ENCODE data around the gene CDC7. TPM values are rescaled to one million over a fixed set of nuclear protein-coding genes. Genes with fewer than 3 reads are reported as not detected.
A peak's percentile ranks its signal among the peaks of the same experiment; 100 is the strongest.

CDC7 gene
- total RNA-seq, 1 donor from 2014 or later: 4.0 TPM

GRCh38 chr1:91526496-91526895 is 25.8 kb downstream of the CDC7 start:
- no peaks in the 10 kb centered on the region for H3K27me3 ChIP-seq (ENCODE audit: insufficient read depth, low read length)
- H3K4me1 ChIP-seq (ENCODE audit: insufficient read depth, low read length): no peaks in the 10 kb centered on the region
- Mint-ChIP-seq H3K36me3 (ENCODE audit: low read depth, unreplicated experiment) (no peaks in the 10 kb centered on the region), H3K4me3 (ENCODE audit: unreplicated experiment) (no peak overlapping the region), H3K4me1 (ENCODE audit: low read depth, unreplicated experiment) (peaks cover 5% of the 10 kb centered on the region), H3K27ac (ENCODE audit: unreplicated experiment) (no peak overlapping the region), H3K27me3 (ENCODE audit: low read depth, unreplicated experiment) (no peaks in the 10 kb centered on the region), H3K9me3 (ENCODE audit: unreplicated experiment) (no peaks in the 10 kb centered on the region)
- FAIRE-seq: peak; percentile 29
- TF ChIP-seq, protein P1, sequence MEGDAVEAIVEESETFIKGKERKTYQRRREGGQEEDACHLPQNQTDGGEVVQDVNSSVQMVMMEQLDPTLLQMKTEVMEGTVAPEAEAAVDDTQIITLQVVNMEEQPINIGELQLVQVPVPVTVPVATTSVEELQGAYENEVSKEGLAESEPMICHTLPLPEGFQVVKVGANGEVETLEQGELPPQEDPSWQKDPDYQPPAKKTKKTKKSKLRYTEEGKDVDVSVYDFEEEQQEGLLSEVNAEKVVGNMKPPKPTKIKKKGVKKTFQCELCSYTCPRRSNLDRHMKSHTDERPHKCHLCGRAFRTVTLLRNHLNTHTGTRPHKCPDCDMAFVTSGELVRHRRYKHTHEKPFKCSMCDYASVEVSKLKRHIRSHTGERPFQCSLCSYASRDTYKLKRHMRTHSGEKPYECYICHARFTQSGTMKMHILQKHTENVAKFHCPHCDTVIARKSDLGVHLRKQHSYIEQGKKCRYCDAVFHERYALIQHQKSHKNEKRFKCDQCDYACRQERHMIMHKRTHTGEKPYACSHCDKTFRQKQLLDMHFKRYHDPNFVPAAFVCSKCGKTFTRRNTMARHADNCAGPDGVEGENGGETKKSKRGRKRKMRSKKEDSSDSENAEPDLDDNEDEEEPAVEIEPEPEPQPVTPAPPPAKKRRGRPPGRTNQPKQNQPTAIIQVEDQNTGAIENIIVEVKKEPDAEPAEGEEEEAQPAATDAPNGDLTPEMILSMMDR (IDR thresholded peaks at IDR 0.05; ENCODE audit: insufficient read depth, low read depth, low read length): no peak
- no peak for TF ChIP-seq EZH2 (IDR thresholded peaks at IDR 0.05; ENCODE audit: insufficient read depth, low read length)
- peak; percentile 86 for DNase-seq (ENCODE audit: low read depth)
- no peaks in the 10 kb centered on the region for H4K20me1 ChIP-seq (ENCODE audit: insufficient read depth, low read length)
- no peak overlapping the region for H2AFZ ChIP-seq (ENCODE audit: low read depth, low read length)
- no peak overlapping the region for H3K4me2 ChIP-seq (ENCODE audit: low read length)
- no peaks in the 10 kb centered on the region for H3K9me3 ChIP-seq (ENCODE audit: insufficient read depth, low read depth, low read length)
- no peaks in the 10 kb centered on the region for H3K36me3 ChIP-seq (ENCODE audit: insufficient read depth, low read length)
- H3K27ac ChIP-seq (ENCODE audit: low read depth, low read length): no peak overlapping the region
- H3K9ac ChIP-seq (ENCODE audit: low read length): no peak overlapping the region
- no peak overlapping the region for H3K4me3 ChIP-seq (ENCODE audit: insufficient read depth, low read depth, low read length)
- H3K79me2 ChIP-seq (ENCODE audit: insufficient read depth, low read length): no peaks in the 10 kb centered on the region

GRCh38 chr1:91527266-91527765 is 26.7 kb downstream of the CDC7 start:
- H3K9ac ChIP-seq (ENCODE audit: low read length): no peak overlapping the region
- H3K4me3 ChIP-seq (ENCODE audit: insufficient read depth, low read depth, low read length): no peak overlapping the region
- FAIRE-seq (no peak), DNase-seq (ENCODE audit: low read depth) (no peak)
- no peak overlapping the region for H3K4me2 ChIP-seq (ENCODE audit: low read length)
- H3K27ac ChIP-seq (ENCODE audit: low read depth, low read length): no peak overlapping the region
- no peaks in the 10 kb centered on the region for H4K20me1 ChIP-seq (ENCODE audit: insufficient read depth, low read length)
- H3K4me1 ChIP-seq (ENCODE audit: insufficient read depth, low read length): no peaks in the 10 kb centered on the region
- peaks cover 5% of the 10 kb centered on the region for H3K4me1 Mint-ChIP-seq (ENCODE audit: low read depth, unreplicated experiment)
- no peaks in the 10 kb centered on the region for H3K9me3 Mint-ChIP-seq (ENCODE audit: unreplicated experiment)
- H3K27me3 Mint-ChIP-seq (ENCODE audit: low read depth, unreplicated experiment): no peaks in the 10 kb centered on the region
- no peak overlapping the region for H3K27ac Mint-ChIP-seq (ENCODE audit: unreplicated experiment)
- H3K36me3 ChIP-seq (ENCODE audit: insufficient read depth, low read length): no peaks in the 10 kb centered on the region
- H3K79me2 ChIP-seq (ENCODE audit: insufficient read depth, low read length): no peaks in the 10 kb centered on the region
- no peak for TF ChIP-seq EZH2 (IDR thresholded peaks at IDR 0.05; ENCODE audit: insufficient read depth, low read length)
- TF ChIP-seq, protein P1 (IDR thresholded peaks at IDR 0.05; ENCODE audit: insufficient read depth, low read depth, low read length): no peak
- no peaks in the 10 kb centered on the region for H3K27me3 ChIP-seq (ENCODE audit: insufficient read depth, low read length)
- no peaks in the 10 kb centered on the region for H3K36me3 Mint-ChIP-seq (ENCODE audit: low read depth, unreplicated experiment)
- H3K9me3 ChIP-seq (ENCODE audit: insufficient read depth, low read depth, low read length): no peaks in the 10 kb centered on the region
- no peak overlapping the region for H3K4me3 Mint-ChIP-seq (ENCODE audit: unreplicated experiment)
- no peak overlapping the region for H2AFZ ChIP-seq (ENCODE audit: low read depth, low read length)

GRCh38 chr1:91527781-91528180 is 27.1 kb downstream of the CDC7 start:
- Mint-ChIP-seq H3K4me3 (ENCODE audit: unreplicated experiment) (no peak overlapping the region), H3K27me3 (ENCODE audit: low read depth, unreplicated experiment) (no peaks in the 10 kb centered on the region), H3K4me1 (ENCODE audit: low read depth, unreplicated experiment) (peaks cover 5% of the 10 kb centered on the region), H3K27ac (ENCODE audit: unreplicated experiment) (no peak overlapping the region), H3K9me3 (ENCODE audit: unreplicated experiment) (no peaks in the 10 kb centered on the region), H3K36me3 (ENCODE audit: low read depth, unreplicated experiment) (no peaks in the 10 kb centered on the region)
- H3K27me3 ChIP-seq (ENCODE audit: insufficient read depth, low read length): no peaks in the 10 kb centered on the region
- DNase-seq (ENCODE audit: low read depth) (no peak), FAIRE-seq (no peak)
- H3K9ac ChIP-seq (ENCODE audit: low read length): no peak overlapping the region
- no peaks in the 10 kb centered on the region for H3K79me2 ChIP-seq (ENCODE audit: insufficient read depth, low read length)
- no peaks in the 10 kb centered on the region for H4K20me1 ChIP-seq (ENCODE audit: insufficient read depth, low read length)
- no peak overlapping the region for H3K4me2 ChIP-seq (ENCODE audit: low read length)
- no peaks in the 10 kb centered on the region for H3K9me3 ChIP-seq (ENCODE audit: insufficient read depth, low read depth, low read length)
- H3K4me1 ChIP-seq (ENCODE audit: insufficient read depth, low read length): no peaks in the 10 kb centered on the region
- no peaks in the 10 kb centered on the region for H3K36me3 ChIP-seq (ENCODE audit: insufficient read depth, low read length)
- H3K27ac ChIP-seq (ENCODE audit: low read depth, low read length): no peak overlapping the region
- no peak overlapping the region for H3K4me3 ChIP-seq (ENCODE audit: insufficient read depth, low read depth, low read length)
- no peak for TF ChIP-seq EZH2 (IDR thresholded peaks at IDR 0.05; ENCODE audit: insufficient read depth, low read length)
- TF ChIP-seq, protein P1 (IDR thresholded peaks at IDR 0.05; ENCODE audit: insufficient read depth, low read depth, low read length): no peak
- H2AFZ ChIP-seq (ENCODE audit: low read depth, low read length): no peak overlapping the region

All from astrocyte (in vitro differentiated cells and primary cell).